SK-N-SH (cell line): ENCODE measurements around the gene SEMA3C. TPM values are rescaled to one million over a fixed set of nuclear protein-coding genes. Genes with fewer than 3 reads are reported as not detected.

Source experiments
- EP300 ChIP-seq, 2 experiments: IDR thresholded peaks; 2 replicates each; pipeline versions ENCODE4 v1.4.0 to v1.6.1; 2012; ENCODE audit warnings: borderline replicate concordance in 1 of 2, low read depth in 1 of 2, low read length in 1 of 2
- EZH2phosphoT487 ChIP-seq: fragments of 200-600 bp; sonication (generic); IDR thresholded peaks from 2 replicates; pipeline ENCODE4 v1.6.1; 2017; ENCODE audit warnings: low read depth, mixed run types, mild to moderate bottlenecking, antibody characterized with exemption, moderate library complexity, borderline replicate concordance
- FOXJ3 ChIP-seq: sonication (generic); formaldehyde crosslinking; IDR thresholded peaks from 2 replicates; pipeline ENCODE4 v1.5.1; 2020; ENCODE audit warnings: mild to moderate bottlenecking, missing genetic modification reagents
- MXI1 ChIP-seq: IDR thresholded peaks from 2 replicates; pipeline ENCODE4 v1.6.1; 2012; ENCODE audit warnings: mild to moderate bottlenecking, low read depth, low read length, improper control_type of control experiment
- NRF1 ChIP-seq: IDR thresholded peaks from 2 replicates; pipeline ENCODE4 v1.6.1; 2012; ENCODE audit warnings: low read depth, mild to moderate bottlenecking, low read length
- RCOR1 ChIP-seq: fragments of 150-350 bp; IDR thresholded peaks from 2 replicates; pipeline ENCODE4 v1.6.1; 2017; ENCODE audit warnings: antibody characterized with exemption, low read length
- RFX5 ChIP-seq: IDR thresholded peaks from 2 replicates; pipeline ENCODE4 v1.6.1; 2012; ENCODE audit warnings: mild to moderate bottlenecking, improper control_type of control experiment, low read length
- RXRA ChIP-seq: IDR thresholded peaks from 2 replicates; pipeline ENCODE4 v1.4.0; 2012; ENCODE audit warnings: low read depth, mild to moderate bottlenecking, borderline replicate concordance
- SMC3 ChIP-seq: IDR thresholded peaks from 2 replicates; pipeline ENCODE4 v1.6.1; 2012; ENCODE audit warnings: low read depth, low read length, improper control_type of control experiment
- TAF1 ChIP-seq: IDR thresholded peaks from 2 replicates; pipeline ENCODE4 v1.6.1; 2012; ENCODE audit warnings: low read depth, mild to moderate bottlenecking, low read length, moderate library complexity, borderline replicate concordance
- TEAD4 ChIP-seq: IDR thresholded peaks from 2 replicates; pipeline ENCODE4 v1.4.0; 2012; ENCODE audit warnings: mild to moderate bottlenecking, borderline replicate concordance; ENCODE audit not compliant: insufficient read depth
- polyA plus RNA-seq, 3 experiments: library from polyadenylated mRNA; depleted of rRNA; stranded (reverse); fragments of >200 nt; gene quantifications; 2 replicates each; pipeline ENCODE4 v1.2.3, GENCODE V29; 2012
- TF ChIP-seq, protein P1 (sequence below): IDR thresholded peaks from 2 replicates; pipeline ENCODE4 v1.6.1; 2012; ENCODE audit warnings: mild to moderate bottlenecking, low read depth, low read length, moderate library complexity
- TF ChIP-seq, protein P2 (sequence below): fragments of 200-600 bp; sonication (generic); IDR thresholded peaks from 2 replicates; pipeline ENCODE4 v1.6.1; 2017; ENCODE audit warnings: antibody characterized with exemption, mild to moderate bottlenecking, moderate library complexity
- TF ChIP-seq, protein P3 (sequence below): fragments of 150-350 bp; IDR thresholded peaks from 2 replicates; pipeline ENCODE4 v1.6.1; 2017; ENCODE audit warnings: antibody characterized with exemption, low read length, low read depth, borderline replicate concordance

Gene SEMA3C
- polyA plus RNA-seq, 1 of the 3 experiments (the other 2 are of a cell fraction) = 51.1 TPM

DNA sequence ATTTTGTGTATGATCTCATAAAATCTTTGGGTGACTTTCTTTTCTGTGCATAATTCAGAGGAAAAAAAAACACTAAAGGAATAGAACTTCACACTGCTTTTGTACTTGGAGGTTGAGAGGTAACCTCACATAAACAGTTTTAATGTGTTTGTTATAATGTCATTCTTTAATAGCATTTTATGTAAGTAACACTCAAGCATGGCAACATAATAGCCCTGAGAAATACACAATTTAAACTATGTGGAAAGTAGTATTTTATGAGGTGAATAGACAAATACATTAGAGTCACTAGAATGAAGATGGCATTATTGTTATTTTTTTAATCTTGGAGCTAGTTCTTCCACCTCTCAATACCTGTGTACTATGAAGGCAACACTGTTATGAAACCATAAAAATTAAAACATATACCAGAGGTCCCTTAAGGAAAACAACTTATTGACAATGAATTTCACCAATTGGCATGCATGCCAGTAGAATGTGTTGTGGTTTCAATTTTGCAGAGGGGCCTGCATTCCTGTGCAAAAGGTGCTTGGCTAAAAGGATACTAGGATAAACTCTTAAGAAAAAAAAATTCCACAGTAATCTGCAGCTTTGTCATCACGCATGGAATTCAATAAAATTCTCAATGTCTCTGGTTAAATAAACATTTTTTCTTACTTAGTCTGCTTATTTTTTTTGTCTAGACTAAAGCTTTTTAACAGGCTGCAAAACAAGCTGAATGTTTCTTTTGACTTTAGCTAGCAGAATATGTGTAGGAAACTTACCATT lies 177.9 kb downstream of the SEMA3C start (continued):
- TF ChIP-seq EP300 (IDR thresholded peaks at IDR 0.05; ENCODE audit: borderline replicate concordance in 1 of 2, low read depth in 1 of 2, low read length in 1 of 2) = peak in 1 of 2 experiments; percentile 83; a peak in 2 of 4 replicates
- no peak for TF ChIP-seq NRF1
- TF ChIP-seq, protein P1, sequence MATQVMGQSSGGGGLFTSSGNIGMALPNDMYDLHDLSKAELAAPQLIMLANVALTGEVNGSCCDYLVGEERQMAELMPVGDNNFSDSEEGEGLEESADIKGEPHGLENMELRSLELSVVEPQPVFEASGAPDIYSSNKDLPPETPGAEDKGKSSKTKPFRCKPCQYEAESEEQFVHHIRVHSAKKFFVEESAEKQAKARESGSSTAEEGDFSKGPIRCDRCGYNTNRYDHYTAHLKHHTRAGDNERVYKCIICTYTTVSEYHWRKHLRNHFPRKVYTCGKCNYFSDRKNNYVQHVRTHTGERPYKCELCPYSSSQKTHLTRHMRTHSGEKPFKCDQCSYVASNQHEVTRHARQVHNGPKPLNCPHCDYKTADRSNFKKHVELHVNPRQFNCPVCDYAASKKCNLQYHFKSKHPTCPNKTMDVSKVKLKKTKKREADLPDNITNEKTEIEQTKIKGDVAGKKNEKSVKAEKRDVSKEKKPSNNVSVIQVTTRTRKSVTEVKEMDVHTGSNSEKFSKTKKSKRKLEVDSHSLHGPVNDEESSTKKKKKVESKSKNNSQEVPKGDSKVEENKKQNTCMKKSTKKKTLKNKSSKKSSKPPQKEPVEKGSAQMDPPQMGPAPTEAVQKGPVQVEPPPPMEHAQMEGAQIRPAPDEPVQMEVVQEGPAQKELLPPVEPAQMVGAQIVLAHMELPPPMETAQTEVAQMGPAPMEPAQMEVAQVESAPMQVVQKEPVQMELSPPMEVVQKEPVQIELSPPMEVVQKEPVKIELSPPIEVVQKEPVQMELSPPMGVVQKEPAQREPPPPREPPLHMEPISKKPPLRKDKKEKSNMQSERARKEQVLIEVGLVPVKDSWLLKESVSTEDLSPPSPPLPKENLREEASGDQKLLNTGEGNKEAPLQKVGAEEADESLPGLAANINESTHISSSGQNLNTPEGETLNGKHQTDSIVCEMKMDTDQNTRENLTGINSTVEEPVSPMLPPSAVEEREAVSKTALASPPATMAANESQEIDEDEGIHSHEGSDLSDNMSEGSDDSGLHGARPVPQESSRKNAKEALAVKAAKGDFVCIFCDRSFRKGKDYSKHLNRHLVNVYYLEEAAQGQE = no peak
- TF ChIP-seq EZH2phosphoT487 = no peak
- TF ChIP-seq RFX5 = no peak
- TF ChIP-seq, protein P2, sequence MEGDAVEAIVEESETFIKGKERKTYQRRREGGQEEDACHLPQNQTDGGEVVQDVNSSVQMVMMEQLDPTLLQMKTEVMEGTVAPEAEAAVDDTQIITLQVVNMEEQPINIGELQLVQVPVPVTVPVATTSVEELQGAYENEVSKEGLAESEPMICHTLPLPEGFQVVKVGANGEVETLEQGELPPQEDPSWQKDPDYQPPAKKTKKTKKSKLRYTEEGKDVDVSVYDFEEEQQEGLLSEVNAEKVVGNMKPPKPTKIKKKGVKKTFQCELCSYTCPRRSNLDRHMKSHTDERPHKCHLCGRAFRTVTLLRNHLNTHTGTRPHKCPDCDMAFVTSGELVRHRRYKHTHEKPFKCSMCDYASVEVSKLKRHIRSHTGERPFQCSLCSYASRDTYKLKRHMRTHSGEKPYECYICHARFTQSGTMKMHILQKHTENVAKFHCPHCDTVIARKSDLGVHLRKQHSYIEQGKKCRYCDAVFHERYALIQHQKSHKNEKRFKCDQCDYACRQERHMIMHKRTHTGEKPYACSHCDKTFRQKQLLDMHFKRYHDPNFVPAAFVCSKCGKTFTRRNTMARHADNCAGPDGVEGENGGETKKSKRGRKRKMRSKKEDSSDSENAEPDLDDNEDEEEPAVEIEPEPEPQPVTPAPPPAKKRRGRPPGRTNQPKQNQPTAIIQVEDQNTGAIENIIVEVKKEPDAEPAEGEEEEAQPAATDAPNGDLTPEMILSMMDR = no peak
- peak; percentile 91 for TF ChIP-seq TEAD4
- TF ChIP-seq RCOR1 = no peak
- TF ChIP-seq SMC3 = no peak
- TF ChIP-seq, protein P3, sequence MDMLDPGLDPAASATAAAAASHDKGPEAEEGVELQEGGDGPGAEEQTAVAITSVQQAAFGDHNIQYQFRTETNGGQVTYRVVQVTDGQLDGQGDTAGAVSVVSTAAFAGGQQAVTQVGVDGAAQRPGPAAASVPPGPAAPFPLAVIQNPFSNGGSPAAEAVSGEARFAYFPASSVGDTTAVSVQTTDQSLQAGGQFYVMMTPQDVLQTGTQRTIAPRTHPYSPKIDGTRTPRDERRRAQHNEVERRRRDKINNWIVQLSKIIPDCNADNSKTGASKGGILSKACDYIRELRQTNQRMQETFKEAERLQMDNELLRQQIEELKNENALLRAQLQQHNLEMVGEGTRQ = no peak
- peak; percentile 64 for TF ChIP-seq RXRA
- TF ChIP-seq MXI1 = no peak
- TF ChIP-seq FOXJ3 (CRISPR knock-in tag) = no peak
- TF ChIP-seq TAF1 = no peak
